HUDEP-2 (cell line): ENCODE data around the gene LCE3D.
A peak's percentile ranks its signal among the peaks of the same experiment; 100 is the strongest.

ENCODE experiments used
- DNase-seq, 76 experiments: peaks; one replicate each; lab custom pipeline; 2025; ENCODE audit not compliant: unreplicated experiment in 76 of 76; lab: John Stamatoyannopoulos, UW

Gene LCE3D

DNA sequence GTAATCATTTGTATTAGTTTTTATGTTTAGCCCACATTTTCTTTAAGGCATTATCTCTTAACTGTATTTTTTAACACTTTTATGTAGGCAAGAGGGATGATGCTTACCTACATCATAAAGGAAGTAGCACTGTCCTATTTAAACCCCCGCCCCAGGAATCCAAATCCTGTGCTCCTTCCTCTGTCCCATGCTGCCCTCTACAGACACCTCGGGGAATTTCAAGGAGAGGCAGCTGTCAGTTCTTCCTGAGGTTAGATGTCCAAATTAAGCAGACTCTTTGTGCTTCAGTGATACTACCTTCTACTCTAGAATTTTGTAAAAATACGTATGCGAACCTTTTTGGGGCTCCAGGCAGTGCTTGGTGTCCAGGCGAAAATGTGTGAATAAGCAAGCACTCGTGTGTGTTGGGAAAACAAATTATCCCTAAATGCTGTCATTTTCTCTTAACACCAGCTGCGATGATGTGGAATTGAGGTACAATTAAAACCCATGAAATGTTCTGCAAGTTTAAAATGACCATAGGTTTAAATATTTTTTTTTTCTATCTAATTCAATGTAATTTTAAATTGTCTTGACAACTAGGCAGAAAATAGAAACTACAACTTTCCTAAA is 46.9 kb downstream of the LCE3D start:
- DNase-seq: peak in 42 of 76 experiments; percentile 1 to 68 (median 22)
